IMR-90 (cell line): Measurements from ENCODE around the gene KIR2DL4. TPM values are rescaled to one million over a fixed set of nuclear protein-coding genes. Genes with fewer than 3 reads are reported as not detected.
"Not testable (repeated sequence)": the region's sequence is repeated elsewhere in the genome, so short reads cannot be mapped to it uniquely, and the experiment has no call there.

ENCODE experiments used
- ATAC-seq: fragments of 200-7000 bp; cut with Tn5 transposase; 2 replicates; pipeline ENCODE4 v1.9.1; 2020; ENCODE audit warnings: low read depth, mild to moderate bottlenecking, moderate library complexity
- BruUV-seq: library from RNA; stranded (reverse); fragments of 400-500 nt; replicated peaks from 2 replicates; lab custom pipeline; 2021; lab: Mats Ljungman, UMichigan
- CTCF ChIA-PET: fragments of 300-600 bp; formaldehyde crosslinking; extraction: SDS; loops from one replicate; lab custom pipeline; 2021; ENCODE audit warnings: antibody characterized with exemption; lab: Yijun Ruan, JAX
- POLR2A ChIA-PET: fragments of 300-600 bp; sonication (Branson Sonifier 250); formaldehyde crosslinking; loops from one replicate; lab custom pipeline; 2022; ENCODE audit warnings: antibody characterized with exemption; ENCODE audit not compliant: unreplicated experiment; lab: Charles Lee
- DNase-seq: peaks from one replicate; pipeline ENCODE4 v3.0.0; 2013
- H2AFZ ChIP-seq: replicated peaks from 2 replicates; pipeline ENCODE3; 2013; ENCODE audit warnings: low read length, mild to moderate bottlenecking; ENCODE audit not compliant: poor library complexity
- H2AK5ac ChIP-seq: 2 replicates; pipeline ENCODE4 v1.6.1; 2013; ENCODE audit warnings: low read depth, low read length, inconsistent platforms
- H2AK9ac ChIP-seq: replicated peaks from 2 replicates; pipeline ENCODE3; 2013; ENCODE audit warnings: mild to moderate bottlenecking, low read depth, low read length, moderate library complexity; ENCODE audit not compliant: poor library complexity
- H2BK120ac ChIP-seq: 2 replicates; pipeline ENCODE4 v1.6.1; 2013; ENCODE audit warnings: low read depth, low read length, inconsistent platforms
- H2BK15ac ChIP-seq: 3 replicates; pipeline ENCODE4 v1.6.1; 2013; ENCODE audit warnings: low read depth, low read length, inconsistent platforms
- H2BK20ac ChIP-seq: 2 replicates; pipeline ENCODE4 v1.6.1; 2013; ENCODE audit warnings: low read depth, mild to moderate bottlenecking, inconsistent platforms, low read length, moderate library complexity
- H2BK5ac ChIP-seq: 2 replicates; pipeline ENCODE4 v1.6.1; 2013; ENCODE audit warnings: mild to moderate bottlenecking, low read depth, low read length, inconsistent platforms; ENCODE audit not compliant: poor library complexity, severe bottlenecking
- H3K14ac ChIP-seq: replicated peaks from 2 replicates; pipeline ENCODE4 v1.6.1; 2013; ENCODE audit warnings: low read depth, low read length, inconsistent platforms
- H3K18ac ChIP-seq: 2 replicates; pipeline ENCODE4 v1.6.1; 2013; ENCODE audit warnings: low read depth, low read length, control low read depth
- H3K23ac ChIP-seq: 2 replicates; pipeline ENCODE4 v1.6.1; 2013; ENCODE audit warnings: low read depth, low read length, inconsistent platforms
- H3K27ac ChIP-seq: 2 replicates; pipeline ENCODE4 v1.5.1; 2013; ENCODE audit warnings: mild to moderate bottlenecking, control low read depth, low read length; ENCODE audit not compliant: insufficient read depth
- H3K27me3 ChIP-seq: 2 replicates; pipeline ENCODE4 v1.6.1; 2013; ENCODE audit warnings: low read length; ENCODE audit not compliant: control insufficient read depth, insufficient read depth
- H3K36me3 ChIP-seq: 2 replicates; pipeline ENCODE4 v1.6.1; 2013; ENCODE audit warnings: low read length, mixed read lengths; ENCODE audit not compliant: control insufficient read depth, insufficient read depth
- H3K4ac ChIP-seq: 2 replicates; pipeline ENCODE4 v1.6.1; 2013; ENCODE audit warnings: low read depth, low read length, inconsistent platforms
- H3K4me1 ChIP-seq: 2 replicates; pipeline ENCODE4 v1.6.1; 2013; ENCODE audit warnings: low read length, mixed read lengths; ENCODE audit not compliant: control insufficient read depth, insufficient read depth
- H3K4me2 ChIP-seq: 2 replicates; pipeline ENCODE4 v1.6.1; 2013; ENCODE audit warnings: low read depth, mild to moderate bottlenecking, control low read depth, low read length, moderate library complexity
- H3K4me3 ChIP-seq: 2 replicates; pipeline ENCODE4 v1.5.1; 2013; ENCODE audit warnings: low read depth, mild to moderate bottlenecking, control low read depth, low read length, moderate library complexity; ENCODE audit not compliant: insufficient read depth
- H3K56ac ChIP-seq: 2 replicates; pipeline ENCODE4 v1.6.1; 2013; ENCODE audit warnings: low read length, inconsistent platforms; ENCODE audit not compliant: insufficient read depth; ENCODE audit errors: extremely low read depth
- H3K79me1 ChIP-seq, 2 experiments: 2 replicates each; pipeline ENCODE4 v1.6.1; 2013; ENCODE audit warnings: low read length in 2 of 2, inconsistent platforms in 1 of 2, low read depth in 1 of 2
- H3K9ac ChIP-seq: 2 replicates; pipeline ENCODE4 v1.6.1; 2013; ENCODE audit warnings: low read depth, low read length, control low read depth
- H3K9me1 ChIP-seq: 2 replicates; pipeline ENCODE4 v1.6.1; 2013; ENCODE audit warnings: low read length, inconsistent platforms; ENCODE audit not compliant: insufficient read depth
- H3K9me3 ChIP-seq: 2 replicates; pipeline ENCODE4 v1.6.1; 2013; ENCODE audit warnings: low read length; ENCODE audit not compliant: control insufficient read depth, insufficient read depth
- H4K20me1 ChIP-seq: 2 replicates; pipeline ENCODE4 v1.6.1; 2013; ENCODE audit warnings: low read length, inconsistent platforms; ENCODE audit not compliant: insufficient read depth
- H4K5ac ChIP-seq: 2 replicates; pipeline ENCODE4 v1.6.1; 2013; ENCODE audit warnings: mild to moderate bottlenecking, low read depth, low read length, control low read depth
- H4K8ac ChIP-seq, 2 experiments: 2 replicates each; pipeline ENCODE4 v1.6.1; 2013; ENCODE audit warnings: low read depth in 2 of 2, low read length in 2 of 2, control low read depth in 1 of 2, inconsistent platforms in 1 of 2
- H4K91ac ChIP-seq: 2 replicates; pipeline ENCODE4 v1.6.1; 2013; ENCODE audit warnings: low read depth, low read length, inconsistent platforms; ENCODE audit not compliant: insufficient read depth
- CEBPB ChIP-seq: IDR thresholded peaks from 2 replicates; pipeline ENCODE4 v1.6.1; 2012; ENCODE audit warnings: low read depth, low read length, improper control_type of control experiment
- CTCF ChIP-seq: conservative IDR thresholded peaks from 2 replicates; pipeline ENCODE4 v1.5.1; 2012; ENCODE audit warnings: mild to moderate bottlenecking, low read depth, low read length, improper control_type of control experiment
- FOS ChIP-seq: fragments of 150-350 bp; IDR thresholded peaks from 2 replicates; pipeline ENCODE4 v1.6.1; 2016; ENCODE audit warnings: low read depth, low read length
- RAD21 ChIP-seq: IDR thresholded peaks from 2 replicates; pipeline ENCODE4 v1.6.1; 2012; ENCODE audit warnings: low read length, improper control_type of control experiment
- RCOR1 ChIP-seq: IDR thresholded peaks from 2 replicates; pipeline ENCODE4 v1.6.1; 2012; ENCODE audit warnings: mild to moderate bottlenecking, low read length, improper control_type of control experiment; ENCODE audit not compliant: insufficient replicate concordance
- RFX5 ChIP-seq: IDR thresholded peaks from 2 replicates; pipeline ENCODE4 v1.8.0; 2012; ENCODE audit warnings: low read depth, mild to moderate bottlenecking, low read length, moderate library complexity
- WGBS, 2 experiments: methylation state at CpG; one replicate each; pipeline versions ENCODE4 v1.1.5 to v1.1.7; 2013; ENCODE audit warnings: missing lambda C conversion rate in 2 of 2; ENCODE audit not compliant: insufficient read length in 1 of 2; ENCODE audit errors: extremely low coverage in 2 of 2; 5-methylcytosine and 5-hydroxymethylcytosine counted together
- dilution Hi-C: fragments of 300-500 bp; cut with HindIII; formaldehyde crosslinking; loops from one replicate; pipeline ENCODE4 v1.14.3; 2018; ENCODE audit warnings: low sequenced_read_pairs; ENCODE audit not compliant: unreplicated experiment
- in situ Hi-C: fragments of 300-500 bp; cut with MboI; formaldehyde crosslinking; loops from 3 replicates; pipeline ENCODE4 v1.14.3; 2019; ENCODE audit warnings: low sequenced_read_pairs, inconsistent platforms, mixed read lengths
- intact Hi-C: fragments of 100-400 bp; cut with micrococcal nuclease; formaldehyde crosslinking; loops from 2 replicates; pipeline ENCODE4 v1.10.0; 2022
- polyA plus RNA-seq, 3 experiments: library from polyadenylated mRNA; depleted of rRNA; stranded (reverse); fragments of >200 nt; gene quantifications; 2 replicates each; pipeline ENCODE4 v1.2.3, GENCODE V29; 2012; ENCODE audit warnings: low replicate concordance in 1 of 3
- total RNA-seq: library from RNA; depleted of rRNA; stranded (reverse); fragments of >200 nt; gene quantifications from 2 replicates; pipeline ENCODE4 v1.2.3, GENCODE V29; 2012

The KIR2DL4 gene
- total and polyA plus RNA-seq, 2 of the 4 experiments (the other 2 are of a cell fraction): not detected

- H3K79me1 ChIP-seq: no peaks in the 10 kb centered on the region
- H3K4me1 ChIP-seq: no peaks in the 10 kb centered on the region
- H3K9me3 ChIP-seq: peaks cover 32% of the 10 kb centered on the region
- no peak overlapping the region for H3K18ac ChIP-seq
- H3K56ac ChIP-seq: no peak overlapping the region
- TF ChIP-seq RFX5 (no peak), FOS (no peak), CEBPB (no peak), RCOR1 (no peak), CTCF (no peak), RAD21 (no peak)
- BruUV-seq: no TSS peak
- H3K36me3 ChIP-seq: no peaks in the 10 kb centered on the region
- no peak for DNase-seq
- WGBS, 2 experiments: 91% methylated on average over 4 of the region's 15 CpGs; no CpG with 5 or more reads in 1 of the 2 experiments
- H3K27ac ChIP-seq: no peak overlapping the region
- H2BK15ac ChIP-seq: no peak overlapping the region
- no peak overlapping the region for H3K4ac ChIP-seq
- H3K23ac ChIP-seq: no peak overlapping the region
- H2BK120ac ChIP-seq: no peak overlapping the region
- intact Hi-C loops: no loop called here
- no peak overlapping the region for H4K5ac ChIP-seq
- no peak for ATAC-seq
- H3K9ac ChIP-seq: no peak overlapping the region
- ChIA-PET POLR2A (no interaction called here), CTCF (no interaction called here)
- dilution Hi-C loops: no loop called here
- in situ Hi-C loops: no loop called here
- no peaks in the 10 kb centered on the region for H4K20me1 ChIP-seq
- no peak overlapping the region for H3K14ac ChIP-seq
- no peak overlapping the region for H2AK9ac ChIP-seq
- H2BK5ac ChIP-seq: no peak overlapping the region
- H3K27me3 ChIP-seq: no peaks in the 10 kb centered on the region
- no peak overlapping the region for H2AK5ac ChIP-seq
- H4K91ac ChIP-seq: no peak overlapping the region
- H3K4me2 ChIP-seq: no peak overlapping the region
- no peaks in the 10 kb centered on the region for H3K9me1 ChIP-seq
- H2AFZ ChIP-seq: no peak overlapping the region
- H3K4me3 ChIP-seq: no peak overlapping the region
- no peak overlapping the region for H2BK20ac ChIP-seq
- no peak overlapping the region for H4K8ac ChIP-seq
Observed at GRCh38 chr19:54817670-54818536, 14.5 kb downstream of the KIR2DL4 start.

GRCh38 chr19:54824416-54824815 lies 21.0 kb downstream of the KIR2DL4 start:
- H3K79me1 ChIP-seq, H3K18ac ChIP-seq, H3K23ac ChIP-seq, H3K56ac ChIP-seq, in situ Hi-C loops, H3K4me2 ChIP-seq, H4K8ac ChIP-seq, DNase-seq, H3K27ac ChIP-seq, H3K36me3 ChIP-seq, H2AK5ac ChIP-seq, H3K4me1 ChIP-seq, BruUV-seq, CTCF ChIA-PET, H3K27me3 ChIP-seq, H3K14ac ChIP-seq, H2AK9ac ChIP-seq, dilution Hi-C loops, H4K5ac ChIP-seq, H2BK20ac ChIP-seq, H2AFZ ChIP-seq, H2BK120ac ChIP-seq, intact Hi-C loops, H3K9ac ChIP-seq, ATAC-seq, H3K4ac ChIP-seq, H2BK15ac ChIP-seq, H3K4me3 ChIP-seq, H3K9me1 ChIP-seq, POLR2A ChIA-PET, H4K91ac ChIP-seq, H4K20me1 ChIP-seq, H2BK5ac ChIP-seq: not testable (repeated sequence)
- H3K9me3 ChIP-seq: peaks cover 11% of the 10 kb centered on the region; the same call in 1 of the 2 replicates
- WGBS, 2 experiments: no CpG with 5 or more reads among the region's 4 CpGs
